ENCODE measurements around the gene ARMH4. TPM values are rescaled to one million over a fixed set of nuclear protein-coding genes. Genes with fewer than 3 reads are reported as not detected.
"Not testable (repeated sequence)": the region's sequence is repeated elsewhere in the genome, so short reads cannot be mapped to it uniquely, and the experiment has no call there.

Gene ARMH4
- polyA plus RNA-seq, 4 donors, result 71.3 to 73.6 (median 72.1) TPM

DNA sequence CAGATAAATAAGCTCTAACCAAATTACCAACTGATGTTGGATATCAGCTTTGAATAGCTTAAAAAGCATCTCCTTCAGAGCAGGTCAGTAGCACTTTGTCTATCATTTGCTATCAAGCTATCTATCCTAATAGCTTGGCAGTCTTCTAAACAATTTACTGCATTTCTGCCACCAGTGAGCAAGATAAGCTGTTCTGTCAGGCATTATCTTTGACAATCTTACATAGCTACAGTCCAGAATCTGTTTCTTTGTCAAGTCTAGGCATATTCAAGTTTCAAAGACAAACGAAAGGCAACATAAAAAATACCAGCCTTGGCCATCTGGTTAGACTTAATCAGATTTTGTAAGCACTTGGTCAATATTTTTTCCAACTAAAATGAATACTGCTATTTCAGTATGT, 5.6 kb downstream of the ARMH4 start:
- no peak for DNase-seq (ENCODE audit: low read depth in 4 of 4, low spot score in 2 of 4)

GRCh38 chr14:58145936-58146335, 6.1 kb downstream of the ARMH4 start:
- no peak for DNase-seq (ENCODE audit: low read depth in 4 of 4, low spot score in 2 of 4)

DNA sequence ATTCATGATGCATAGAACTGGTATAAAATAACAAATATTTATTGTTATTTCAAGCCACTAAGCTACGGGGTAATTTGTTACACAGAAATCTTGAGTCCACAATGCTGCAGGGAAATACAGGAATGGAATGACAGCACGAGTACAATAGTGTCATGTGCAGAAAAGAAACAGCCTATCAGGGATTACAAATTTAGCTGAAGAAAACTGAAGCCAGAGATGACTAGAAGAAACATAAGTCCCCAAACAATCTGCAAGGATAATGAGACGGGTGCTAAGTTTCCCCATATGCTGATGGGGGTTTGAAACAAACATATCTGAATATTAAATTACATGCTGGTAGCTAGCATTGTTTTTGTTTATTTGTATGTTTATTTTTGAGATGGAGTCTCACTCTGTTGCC, 8.9 kb downstream of the ARMH4 start:
- no peak for DNase-seq (ENCODE audit: low read depth in 4 of 4, low spot score in 2 of 4)

DNA sequence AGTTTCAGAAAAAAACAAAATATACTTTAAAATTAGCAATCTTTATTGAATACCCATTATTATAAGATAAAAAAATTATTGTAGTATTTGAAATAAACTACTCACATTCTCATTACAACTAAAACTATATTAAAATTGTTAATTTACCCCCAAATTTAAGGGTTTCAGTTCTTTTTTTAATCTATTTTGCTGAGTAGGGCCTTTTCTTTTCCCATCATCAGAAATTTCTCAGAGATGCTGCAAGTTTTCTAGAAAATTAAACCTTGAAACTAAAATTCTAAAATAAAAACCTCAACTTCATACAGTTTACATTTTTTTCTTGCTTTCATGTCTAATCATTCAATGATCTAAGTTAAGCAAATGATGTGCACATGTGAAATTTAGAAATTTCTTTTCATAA, 10.1 kb downstream of the ARMH4 start:
- no peak for DNase-seq (ENCODE audit: low read depth in 4 of 4, low spot score in 2 of 4)

GRCh38 chr14:58138714-58139482, 13.1 kb downstream of the ARMH4 start:
- DNase-seq (ENCODE audit: low read depth in 4 of 4, low spot score in 2 of 4), result no peak

- no peak for DNase-seq (ENCODE audit: low read depth in 4 of 4, low spot score in 2 of 4)
Observed at GRCh38 chr14:58138031-58138713, 13.8 kb downstream of the ARMH4 start.

DNA sequence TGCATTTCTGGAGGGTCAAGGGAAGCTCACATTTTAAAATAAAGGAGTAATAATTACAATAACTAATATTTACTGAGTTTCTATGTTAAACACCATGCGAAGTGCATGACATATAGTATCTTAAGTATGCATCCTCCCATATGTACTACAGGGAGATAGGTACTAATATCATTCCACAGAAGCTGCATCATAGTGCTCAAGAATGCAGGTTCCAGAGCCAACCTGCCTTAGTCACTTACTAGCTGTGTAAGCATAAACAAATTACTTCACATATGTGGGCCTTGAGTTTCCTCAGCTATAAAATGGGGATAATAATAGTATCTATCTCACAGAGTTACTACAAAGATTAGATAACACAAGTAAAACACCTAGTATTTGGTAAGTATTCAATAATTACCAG, 18.3 kb downstream of the ARMH4 start:
- DNase-seq (ENCODE audit: low read depth in 4 of 4, low spot score in 2 of 4), result no peak

DNA sequence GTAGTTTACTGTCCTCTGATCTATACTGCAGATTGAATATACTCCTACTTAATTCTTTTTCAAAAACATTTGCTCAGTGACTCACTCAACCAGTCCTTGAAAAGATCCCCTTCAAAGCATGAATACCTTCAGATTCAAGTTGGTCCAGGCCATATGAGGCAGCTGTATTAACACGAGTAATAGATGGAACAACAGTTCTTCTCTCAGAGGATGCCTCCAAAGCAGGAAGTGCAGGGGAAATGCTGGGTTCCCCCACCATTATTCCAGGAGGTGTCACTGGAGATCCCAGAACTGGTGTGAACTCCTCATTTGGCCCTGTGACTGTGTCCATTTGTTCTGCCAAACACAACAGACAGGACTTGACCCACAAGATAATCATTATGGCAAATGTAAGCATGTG, 20.6 kb downstream of the ARMH4 start:
- DNase-seq (ENCODE audit: low read depth in 4 of 4, low spot score in 2 of 4), result no peak

- DNase-seq (ENCODE audit: low read depth in 4 of 4, low spot score in 2 of 4), result no peak
Observed at GRCh38 chr14:58130116-58130782, 21.8 kb downstream of the ARMH4 start.

DNA sequence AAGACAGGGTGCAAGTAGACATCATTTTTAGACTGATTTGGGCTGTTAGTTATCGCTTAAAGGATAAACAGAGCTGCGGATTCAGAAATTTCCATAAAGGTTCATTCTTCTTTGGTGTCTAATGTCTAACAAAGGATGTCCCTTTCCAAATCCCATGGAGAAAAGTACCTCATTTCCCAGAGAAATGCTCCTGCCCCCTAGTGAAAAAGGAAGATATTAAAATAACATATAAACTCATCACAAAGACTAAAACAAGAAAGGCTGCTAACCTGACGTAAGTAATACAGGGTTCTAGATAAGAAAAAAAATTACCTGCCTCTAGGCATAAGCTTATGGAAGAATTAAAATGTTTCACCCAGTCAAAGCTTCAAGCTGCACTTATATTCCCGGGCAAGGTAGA, 22.8 kb downstream of the ARMH4 start:
- no peak for DNase-seq (ENCODE audit: low read depth in 4 of 4, low spot score in 2 of 4)

GRCh38 chr14:58128416-58128815, 23.6 kb downstream of the ARMH4 start:
- DNase-seq (ENCODE audit: low read depth in 4 of 4, low spot score in 2 of 4), result no peak

- not testable (repeated sequence) for DNase-seq (ENCODE audit: low read depth in 4 of 4, low spot score in 2 of 4)
Observed at GRCh38 chr14:58122546-58122945, 29.5 kb downstream of the ARMH4 start.

- DNase-seq (ENCODE audit: low read depth in 4 of 4, low spot score in 2 of 4), result no peak
Observed at GRCh38 chr14:58121530-58122186, 30.4 kb downstream of the ARMH4 start.

DNA sequence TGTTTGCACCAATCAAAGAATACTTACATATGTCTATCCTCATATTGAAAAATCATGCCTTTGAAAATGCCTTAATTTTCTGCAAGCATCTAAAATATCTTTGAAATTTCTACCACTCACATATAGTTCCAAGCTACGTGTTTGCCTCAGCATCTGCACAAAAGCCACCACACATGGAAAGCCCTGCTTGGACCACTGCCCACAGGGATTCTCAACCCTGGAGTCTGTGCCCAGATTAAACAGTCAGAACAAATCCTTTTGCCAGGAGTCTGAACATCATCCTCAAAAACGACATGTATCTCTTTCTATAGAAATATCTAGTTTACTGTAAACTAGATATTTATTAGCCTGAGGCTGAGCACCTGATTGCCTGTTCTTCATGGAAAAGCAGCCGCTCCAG, 32.6 kb downstream of the ARMH4 start:
- DNase-seq (ENCODE audit: low read depth in 4 of 4, low spot score in 2 of 4), result no peak

DNA sequence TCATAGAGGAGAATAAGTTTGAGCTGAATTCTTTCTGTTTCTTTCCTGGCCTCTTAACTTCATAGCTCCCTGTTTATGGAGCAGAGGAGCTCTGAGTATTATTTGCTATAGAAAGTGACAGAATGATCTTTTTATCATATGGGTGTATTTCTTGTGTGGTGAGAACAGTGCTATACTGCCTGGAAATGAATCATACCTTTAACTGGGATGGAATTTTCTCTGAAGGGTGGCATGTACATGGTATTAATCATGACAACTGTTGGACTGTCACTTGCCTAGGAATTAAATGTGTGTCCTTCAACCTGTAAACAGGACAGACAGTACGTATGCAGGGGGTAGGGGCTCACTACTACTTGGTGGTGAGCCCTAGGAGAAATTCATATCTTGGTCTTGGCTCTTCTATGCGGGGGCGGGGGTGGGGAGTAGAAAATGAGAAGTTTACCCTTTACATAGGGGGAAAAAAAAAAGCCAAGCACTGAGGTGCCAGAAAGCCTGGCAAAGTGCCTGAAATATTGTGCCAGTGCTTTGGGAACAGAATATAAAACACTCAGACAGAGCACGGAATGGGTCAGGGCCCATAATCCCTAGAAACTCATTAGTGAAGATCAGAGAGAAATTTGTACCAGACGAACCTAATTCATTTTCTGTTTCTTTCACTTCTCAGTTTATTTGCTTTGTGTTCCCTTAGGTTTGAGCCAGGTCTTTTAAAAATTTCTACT, 33.8 kb downstream of the ARMH4 start:
- no peak for DNase-seq (ENCODE audit: low read depth in 4 of 4, low spot score in 2 of 4)

GRCh38 chr14:58109744-58110143, 42.3 kb downstream of the ARMH4 start:
- no peak for DNase-seq (ENCODE audit: low read depth in 4 of 4, low spot score in 2 of 4)

- no peak for DNase-seq (ENCODE audit: low read depth in 4 of 4, low spot score in 2 of 4)
Observed at GRCh38 chr14:58108717-58109116, 43.3 kb downstream of the ARMH4 start.

DNA sequence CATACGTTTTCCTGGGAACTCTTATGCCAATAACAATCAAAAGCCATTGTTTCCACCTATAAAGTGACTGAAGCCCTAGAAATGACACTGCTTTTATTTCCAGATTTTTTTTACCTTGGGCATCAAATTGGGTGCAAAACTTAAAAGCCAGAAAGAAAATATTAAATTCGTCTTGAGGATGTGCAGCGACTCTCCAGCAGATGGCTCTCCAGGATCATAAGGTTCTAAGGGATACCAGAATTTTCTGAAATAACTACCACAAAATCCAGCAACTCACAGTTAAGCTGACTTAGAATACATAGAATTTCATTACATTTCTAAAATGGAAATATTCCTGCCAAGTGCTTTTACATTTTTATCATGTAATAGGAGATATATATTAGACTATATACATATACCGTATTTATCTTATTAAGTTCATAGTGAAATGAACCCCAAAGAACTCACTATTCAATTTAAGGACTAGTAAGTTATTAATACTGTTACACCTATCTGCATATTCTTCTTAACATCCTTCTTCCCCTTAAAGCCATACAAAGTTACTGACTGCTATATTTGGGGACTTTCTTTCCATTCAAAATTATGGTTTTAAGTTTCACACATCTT, 44.0 kb downstream of the ARMH4 start:
- peak in 1 of 4 donors; percentile 23 for DNase-seq (ENCODE audit: low read depth in 4 of 4, low spot score in 2 of 4)

- DNase-seq (ENCODE audit: low read depth in 4 of 4, low spot score in 2 of 4), result no peak
Observed at GRCh38 chr14:58107041-58107440, 45.0 kb downstream of the ARMH4 start.

DNA sequence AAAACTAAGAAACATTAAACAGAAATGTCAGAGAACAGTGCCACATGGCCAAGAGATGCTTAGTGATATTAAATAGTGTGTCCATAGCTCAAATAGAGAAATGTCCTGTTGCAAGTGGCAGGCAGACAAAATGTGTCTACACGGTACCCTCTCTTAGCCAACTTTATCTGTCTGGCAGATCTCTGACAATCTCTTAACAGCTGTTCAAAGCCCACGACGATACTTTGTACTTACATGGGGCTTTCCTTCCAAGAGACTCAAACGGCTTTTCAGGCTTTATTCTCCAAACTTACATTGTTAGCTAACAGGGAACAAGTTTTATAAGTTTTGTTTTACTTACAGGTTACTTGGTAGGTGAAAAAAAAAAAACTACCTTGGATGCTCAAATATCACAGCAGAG, 45.6 kb downstream of the ARMH4 start:
- no peak for DNase-seq (ENCODE audit: low read depth in 4 of 4, low spot score in 2 of 4)

All from left renal cortex interstitium (tissue), 4 donors.